Measurements from ENCODE around the gene CHST13. TPM values are rescaled to one million over a fixed set of nuclear protein-coding genes. Genes with fewer than 3 reads are reported as not detected.

CHST13 gene
- total and polyA plus RNA-seq, 2 donors (not counting 3 experiments of a cell fraction or from before 2014, with no cell fraction given), result 0.04 TPM; not detected in 1

DNA sequence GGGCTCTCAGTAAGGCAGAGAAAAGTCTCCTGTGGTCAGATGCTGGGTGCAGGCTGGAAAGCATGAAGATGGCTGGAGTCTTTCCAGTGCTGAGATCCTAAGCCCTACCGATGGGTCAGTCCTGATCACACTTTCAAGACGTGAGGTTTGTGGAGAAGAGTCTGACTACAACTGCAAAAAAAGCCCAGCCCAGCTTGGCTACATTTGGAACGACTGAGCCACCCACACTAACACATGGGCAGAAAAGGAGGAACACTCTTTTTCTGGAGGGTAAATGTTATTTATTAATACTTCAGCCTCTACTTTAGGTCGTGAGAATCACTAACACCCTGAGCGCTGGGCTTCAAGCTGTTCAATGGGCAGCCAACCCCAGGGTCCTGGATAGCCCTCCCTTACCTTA is 56.8 kb downstream of the CHST13 start:
- Histone ChIP-seq H3K27ac (ENCODE audit: insufficient read depth, low read depth, low read length) (no peak overlapping the region), H3K9me1 (replicated peaks; ENCODE audit: control insufficient read depth, extremely low read depth, insufficient read depth, low read length) (no peaks in the 10 kb centered on the region), H3K9me3 (replicated peaks; ENCODE audit: control insufficient read depth, insufficient read depth, low read length) (no peaks in the 10 kb centered on the region), H2AFZ (ENCODE audit: low read depth, low read length) (no peak overlapping the region), H3K9ac (replicated peaks; ENCODE audit: extremely low read depth, insufficient read depth, low read length) (no peak overlapping the region), H3K4me2 (ENCODE audit: insufficient read depth, low read length) (no peak overlapping the region), H4K20me1 (replicated peaks; ENCODE audit: control insufficient read depth, extremely low read depth, insufficient read depth, low read length) (no peaks in the 10 kb centered on the region), H3K4me1 (ENCODE audit: control insufficient read depth, extremely low read depth, insufficient read depth, low read length) (no peaks in the 10 kb centered on the region), H3K36me3 (ENCODE audit: control insufficient read depth in 2 of 2, extremely low read depth in 1 of 2, insufficient read depth in 2 of 2, low read length in 2 of 2) (no peaks in the 10 kb centered on the region), H3K4me3 (replicated peaks in 1 of 3; ENCODE audit: insufficient read depth in 1 of 3, low read depth in 1 of 3, low read length in 3 of 3) (no peak overlapping the region), H3K79me2 (ENCODE audit: control insufficient read depth, insufficient read depth, low read length) (no peaks in the 10 kb centered on the region), H3K27me3 (ENCODE audit: control insufficient read depth in 2 of 2, insufficient read depth in 2 of 2, low read length in 2 of 2) (peaks cover 8 to 12% of the 10 kb centered on the region in 2 experiments)
- DNase-seq (ENCODE audit: low read depth, low spot score) (no peak), FAIRE-seq (no peak)
- BruUV-seq (replicated peaks), result no TSS peak
- ChIA-PET CTCF (no interaction called here), POLR2A (no interaction called here)
- no peak for TF ChIP-seq POLR2AphosphoS5 (IDR thresholded peaks at IDR 0.05; ENCODE audit: insufficient read depth, low read depth, low read length)
- TF ChIP-seq JUN (IDR thresholded peaks at IDR 0.05; ENCODE audit: borderline replicate concordance, insufficient read depth, insufficient read length, low read depth), result no peak
- no peak for TF ChIP-seq FOS (IDR thresholded peaks at IDR 0.05; ENCODE audit: borderline replicate concordance, insufficient read depth, low read length)
- TF ChIP-seq, protein P1, sequence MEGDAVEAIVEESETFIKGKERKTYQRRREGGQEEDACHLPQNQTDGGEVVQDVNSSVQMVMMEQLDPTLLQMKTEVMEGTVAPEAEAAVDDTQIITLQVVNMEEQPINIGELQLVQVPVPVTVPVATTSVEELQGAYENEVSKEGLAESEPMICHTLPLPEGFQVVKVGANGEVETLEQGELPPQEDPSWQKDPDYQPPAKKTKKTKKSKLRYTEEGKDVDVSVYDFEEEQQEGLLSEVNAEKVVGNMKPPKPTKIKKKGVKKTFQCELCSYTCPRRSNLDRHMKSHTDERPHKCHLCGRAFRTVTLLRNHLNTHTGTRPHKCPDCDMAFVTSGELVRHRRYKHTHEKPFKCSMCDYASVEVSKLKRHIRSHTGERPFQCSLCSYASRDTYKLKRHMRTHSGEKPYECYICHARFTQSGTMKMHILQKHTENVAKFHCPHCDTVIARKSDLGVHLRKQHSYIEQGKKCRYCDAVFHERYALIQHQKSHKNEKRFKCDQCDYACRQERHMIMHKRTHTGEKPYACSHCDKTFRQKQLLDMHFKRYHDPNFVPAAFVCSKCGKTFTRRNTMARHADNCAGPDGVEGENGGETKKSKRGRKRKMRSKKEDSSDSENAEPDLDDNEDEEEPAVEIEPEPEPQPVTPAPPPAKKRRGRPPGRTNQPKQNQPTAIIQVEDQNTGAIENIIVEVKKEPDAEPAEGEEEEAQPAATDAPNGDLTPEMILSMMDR (IDR thresholded peaks at IDR 0.05; ENCODE audit: extremely low read depth in 1 of 2, insufficient read depth in 1 of 2, low read depth in 1 of 2, low read length in 2 of 2), result no peak
- no peak for TF ChIP-seq EZH2 (IDR thresholded peaks at IDR 0.05; ENCODE audit: borderline replicate concordance, low read depth, low read length, severe bottlenecking)
- TF ChIP-seq MYC (IDR thresholded peaks at IDR 0.05; ENCODE audit: low read depth, low read length), result no peak
- TF ChIP-seq GATA2 (IDR thresholded peaks at IDR 0.05; ENCODE audit: insufficient read depth, insufficient read length, low read depth, low read length), result no peak
- no peak for TF ChIP-seq POLR2A (IDR thresholded peaks at IDR 0.05; ENCODE audit: low read depth, low read length)
- TF ChIP-seq, protein P2, sequence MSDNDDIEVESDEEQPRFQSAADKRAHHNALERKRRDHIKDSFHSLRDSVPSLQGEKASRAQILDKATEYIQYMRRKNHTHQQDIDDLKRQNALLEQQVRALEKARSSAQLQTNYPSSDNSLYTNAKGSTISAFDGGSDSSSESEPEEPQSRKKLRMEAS (IDR thresholded peaks at IDR 0.05; ENCODE audit: insufficient read depth, insufficient read length), result no peak
- dilution Hi-C loops (cut with MboI; ENCODE audit: extremely low pct_ligation_motif_present, low sequenced_read_pairs), result no loop called here
- intact Hi-C loops (cut with micrococcal nuclease), result no loop called here

All from endothelial cell of umbilical vein (primary cell).